Measurements from ENCODE around the gene GALNT16. TPM values are rescaled to one million over a fixed set of nuclear protein-coding genes. Genes with fewer than 3 reads are reported as not detected.

GALNT16 gene
- total and polyA plus RNA-seq, 2 donors (not counting 3 experiments of a cell fraction or from before 2014, with no cell fraction given), result 0.39 to 0.49 TPM

DNA sequence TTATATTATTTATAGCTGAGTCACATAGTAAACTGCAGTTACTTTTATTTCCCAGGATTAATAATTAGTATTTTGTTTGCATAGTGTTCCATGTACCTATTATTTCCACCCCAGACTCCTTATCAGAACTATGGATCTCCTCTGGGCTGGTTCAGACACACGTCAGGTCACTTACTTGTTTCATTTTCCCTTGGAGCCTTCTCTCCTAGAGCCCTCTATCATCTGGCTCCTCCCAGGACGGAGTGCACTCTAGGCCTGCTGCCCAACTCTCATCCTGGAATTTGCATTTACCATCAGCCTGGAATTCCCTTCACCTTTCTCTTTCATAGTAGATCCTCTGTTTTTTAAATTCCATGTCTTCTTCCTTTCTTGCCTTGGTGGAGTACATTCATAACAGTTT lies 28.5 kb upstream of the GALNT16 start:
- Histone ChIP-seq H4K20me1 (replicated peaks; ENCODE audit: control insufficient read depth, extremely low read depth, insufficient read depth, low read length) (no peaks in the 10 kb centered on the region), H3K9me1 (replicated peaks; ENCODE audit: control insufficient read depth, extremely low read depth, insufficient read depth, low read length) (peaks cover 2% of the 10 kb centered on the region), H3K9ac (replicated peaks; ENCODE audit: extremely low read depth, insufficient read depth, low read length) (no peak overlapping the region), H3K4me1 (ENCODE audit: control insufficient read depth, extremely low read depth, insufficient read depth, low read length) (peaks cover 4% of the 10 kb centered on the region), H2AFZ (ENCODE audit: low read depth, low read length) (no peak overlapping the region), H3K4me3 (replicated peaks in 1 of 3; ENCODE audit: insufficient read depth in 1 of 3, low read depth in 1 of 3, low read length in 3 of 3) (no peak overlapping the region), H3K27me3 (ENCODE audit: control insufficient read depth in 2 of 2, insufficient read depth in 2 of 2, low read length in 2 of 2) (no peaks in the 10 kb centered on the region), H3K36me3 (ENCODE audit: control insufficient read depth in 2 of 2, extremely low read depth in 1 of 2, insufficient read depth in 2 of 2, low read length in 2 of 2) (peaks cover 0 to 7% of the 10 kb centered on the region in 2 experiments), H3K79me2 (ENCODE audit: control insufficient read depth, insufficient read depth, low read length) (no peaks in the 10 kb centered on the region), H3K27ac (ENCODE audit: insufficient read depth, low read depth, low read length) (no peak overlapping the region), H3K4me2 (ENCODE audit: insufficient read depth, low read length) (no peak overlapping the region), H3K9me3 (replicated peaks; ENCODE audit: control insufficient read depth, insufficient read depth, low read length) (no peaks in the 10 kb centered on the region)
- ChIA-PET POLR2A (no interaction called here), CTCF (interaction anchor here (1.4 kb wide), 1 partner anchor 11 kb away, joined by 5 read pairs; no protein-coding TSS in a partner anchor)
- no TSS peak for BruUV-seq (replicated peaks)
- dilution Hi-C loops (cut with MboI; ENCODE audit: extremely low pct_ligation_motif_present, low sequenced_read_pairs) (no loop called here), intact Hi-C loops (cut with micrococcal nuclease) (no loop called here)
- DNase-seq (ENCODE audit: low read depth, low spot score) (no peak), FAIRE-seq (no peak)
- no peak for TF ChIP-seq MAX (IDR thresholded peaks at IDR 0.05; ENCODE audit: insufficient read depth, insufficient read length)
- TF ChIP-seq POLR2AphosphoS5 (IDR thresholded peaks at IDR 0.05; ENCODE audit: insufficient read depth, low read depth, low read length), result no peak
- no peak for TF ChIP-seq JUN (IDR thresholded peaks at IDR 0.05; ENCODE audit: borderline replicate concordance, insufficient read depth, insufficient read length, low read depth)
- TF ChIP-seq GATA2 (IDR thresholded peaks at IDR 0.05; ENCODE audit: insufficient read depth, insufficient read length, low read depth, low read length), result no peak
- no peak for TF ChIP-seq CTCF (IDR thresholded peaks at IDR 0.05; ENCODE audit: extremely low read depth in 1 of 2, insufficient read depth in 1 of 2, low read depth in 1 of 2, low read length in 2 of 2)

DNA sequence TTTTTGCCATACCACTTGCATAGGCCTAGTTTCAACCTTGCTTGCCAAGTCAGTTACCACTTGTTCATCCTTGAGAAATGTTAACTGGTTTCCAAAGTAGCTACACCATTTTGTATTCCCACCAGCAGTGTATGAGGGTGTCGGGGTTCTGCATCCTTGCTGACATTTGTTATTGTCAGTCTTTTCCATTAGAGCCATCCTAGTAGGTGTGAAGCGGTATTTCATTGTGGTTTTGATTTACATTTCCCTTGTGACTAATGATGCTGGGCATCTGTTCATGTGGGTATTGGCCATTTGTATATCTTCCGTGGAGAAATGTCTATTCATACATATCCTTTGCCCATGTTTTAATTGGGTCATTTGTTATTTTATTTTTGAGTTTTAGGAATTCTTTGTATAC lies 27.6 kb upstream of the GALNT16 start:
- no peak overlapping the region for H3K27ac ChIP-seq (ENCODE audit: insufficient read depth, low read depth, low read length)
- POLR2A ChIA-PET, result no interaction called here
- DNase-seq (ENCODE audit: low read depth, low spot score) (no peak), FAIRE-seq (no peak)
- H4K20me1 ChIP-seq (replicated peaks; ENCODE audit: control insufficient read depth, extremely low read depth, insufficient read depth, low read length), result no peaks in the 10 kb centered on the region
- CTCF ChIA-PET, result interaction anchor here (1.1 kb wide), 1 partner anchor 11 kb away, joined by 4 read pairs; no protein-coding TSS in a partner anchor
- H3K9me3 ChIP-seq (replicated peaks; ENCODE audit: control insufficient read depth, insufficient read depth, low read length), result no peaks in the 10 kb centered on the region
- TF ChIP-seq CTCF (IDR thresholded peaks at IDR 0.05; ENCODE audit: extremely low read depth in 1 of 2, insufficient read depth in 1 of 2, low read depth in 1 of 2, low read length in 2 of 2), result no peak
- no peak for TF ChIP-seq EZH2 (IDR thresholded peaks at IDR 0.05; ENCODE audit: borderline replicate concordance, low read depth, low read length, severe bottlenecking)
- no peak for TF ChIP-seq JUN (IDR thresholded peaks at IDR 0.05; ENCODE audit: borderline replicate concordance, insufficient read depth, insufficient read length, low read depth)
- TF ChIP-seq POLR2A (IDR thresholded peaks at IDR 0.05; ENCODE audit: low read depth, low read length), result no peak
- TF ChIP-seq GATA2 (IDR thresholded peaks at IDR 0.05; ENCODE audit: insufficient read depth, insufficient read length, low read depth, low read length), result no peak
- TF ChIP-seq MYC (IDR thresholded peaks at IDR 0.05; ENCODE audit: low read depth, low read length), result no peak
- TF ChIP-seq FOS (IDR thresholded peaks at IDR 0.05; ENCODE audit: borderline replicate concordance, insufficient read depth, low read length), result no peak
- TF ChIP-seq POLR2AphosphoS5 (IDR thresholded peaks at IDR 0.05; ENCODE audit: insufficient read depth, low read depth, low read length), result no peak
- no peak for TF ChIP-seq MAX (IDR thresholded peaks at IDR 0.05; ENCODE audit: insufficient read depth, insufficient read length)
- intact Hi-C loops (cut with micrococcal nuclease), result no loop called here
- no peaks in the 10 kb centered on the region for H3K9me1 ChIP-seq (replicated peaks; ENCODE audit: control insufficient read depth, extremely low read depth, insufficient read depth, low read length)
- H2AFZ ChIP-seq (ENCODE audit: low read depth, low read length), result no peak overlapping the region
- H3K9ac ChIP-seq (replicated peaks; ENCODE audit: extremely low read depth, insufficient read depth, low read length), result no peak overlapping the region
- no peak overlapping the region for H3K4me2 ChIP-seq (ENCODE audit: insufficient read depth, low read length)
- H3K4me1 ChIP-seq (ENCODE audit: control insufficient read depth, extremely low read depth, insufficient read depth, low read length), result no peaks in the 10 kb centered on the region
- no peaks in the 10 kb centered on the region for H3K27me3 ChIP-seq (ENCODE audit: control insufficient read depth in 2 of 2, insufficient read depth in 2 of 2, low read length in 2 of 2)
- H3K79me2 ChIP-seq (ENCODE audit: control insufficient read depth, insufficient read depth, low read length), result no peaks in the 10 kb centered on the region
- BruUV-seq (replicated peaks), result no TSS peak
- no peak overlapping the region for H3K4me3 ChIP-seq (replicated peaks in 1 of 3; ENCODE audit: insufficient read depth in 1 of 3, low read depth in 1 of 3, low read length in 3 of 3)
- peaks cover 0 to 13% of the 10 kb centered on the region in 2 experiments for H3K36me3 ChIP-seq (ENCODE audit: control insufficient read depth in 2 of 2, extremely low read depth in 1 of 2, insufficient read depth in 2 of 2, low read length in 2 of 2)
- dilution Hi-C loops (cut with MboI; ENCODE audit: extremely low pct_ligation_motif_present, low sequenced_read_pairs), result no loop called here

Measured in endothelial cell of umbilical vein (primary cell).